Activated gamma-delta T cell (primary cell): ENCODE data around the gene AGTRAP.

Source experiments
- DNase-seq: peaks from one replicate; lab custom pipeline; 2025; lab: John Stamatoyannopoulos, UW

Gene AGTRAP

GRCh38 chr1:11761988-11762406, 26.1 kb downstream of the AGTRAP start, which contains the start of gene C1orf167:
TSS of gene C1orf167 (plus strand) at chr1:11762193. CDS start at chr1:11764401, 2,208 bp downstream.
- no peak for DNase-seq

- DNase-seq = no peak
Measured at GRCh38 chr1:11764115-11764514, 28.2 kb downstream of the AGTRAP start.

GRCh38 chr1:11764519-11764918, 28.6 kb downstream of the AGTRAP start:
- DNase-seq = no peak

GRCh38 chr1:11765661-11766428, 29.9 kb downstream of the AGTRAP start:
- no peak for DNase-seq

GRCh38 chr1:11766429-11766776, 30.5 kb downstream of the AGTRAP start:
- DNase-seq = no peak

GRCh38 chr1:11767922-11768704, 32.2 kb downstream of the AGTRAP start:
- no peak for DNase-seq

- no peak for DNase-seq
Measured at GRCh38 chr1:11768821-11769220, 32.9 kb downstream of the AGTRAP start.

GRCh38 chr1:11769274-11769673, 33.3 kb downstream of the AGTRAP start:
- DNase-seq = no peak

- DNase-seq = no peak
Measured at GRCh38 chr1:11770011-11770410, 34.1 kb downstream of the AGTRAP start.

- no peak for DNase-seq
Measured at GRCh38 chr1:11771481-11772043, 35.6 kb downstream of the AGTRAP start.

GRCh38 chr1:11772458-11772857, 36.5 kb downstream of the AGTRAP start:
- no peak for DNase-seq

- DNase-seq = no peak
Measured at GRCh38 chr1:11774753-11775152, 38.8 kb downstream of the AGTRAP start.

GRCh38 chr1:11777658-11778322, 41.9 kb downstream of the AGTRAP start:
- DNase-seq = no peak

GRCh38 chr1:11778336-11778735, 42.4 kb downstream of the AGTRAP start:
- no peak for DNase-seq

- DNase-seq = no peak
Measured at GRCh38 chr1:11778844-11779623, 43.1 kb downstream of the AGTRAP start.

- DNase-seq = no peak
Measured at GRCh38 chr1:11779715-11780379, 43.9 kb downstream of the AGTRAP start.

GRCh38 chr1:11780380-11781147, 44.6 kb downstream of the AGTRAP start:
- DNase-seq = no peak

- no peak for DNase-seq
Measured at GRCh38 chr1:11781297-11781696, 45.4 kb downstream of the AGTRAP start.

- DNase-seq = no peak
Measured at GRCh38 chr1:11782127-11782708, 46.3 kb downstream of the AGTRAP start.

- DNase-seq = no peak
Measured at GRCh38 chr1:11783556-11783955, 47.6 kb downstream of the AGTRAP start.
